NOMO-1 treated with DMSO at 0.1 percent for 48 hours (cell line): ENCODE results near the gene SLC10A6.

ENCODE experiments used
- DNase-seq: peaks from one replicate; lab custom pipeline; 2025; ENCODE audit not compliant: unreplicated experiment; lab: John Stamatoyannopoulos, UW

Gene SLC10A6

GRCh38 chr4:86788826-86789225, 60.4 kb downstream of the SLC10A6 start:
- no peak for DNase-seq

- DNase-seq = no peak
Measured at GRCh38 chr4:86778175-86778574, 71.0 kb downstream of the SLC10A6 start.

- DNase-seq = no peak
Measured at GRCh38 chr4:86775061-86775460, 74.1 kb downstream of the SLC10A6 start.
